Mesothelial cell of epicardium (in vitro differentiated cells): ENCODE measurements around the gene MYO16. TPM values are rescaled to one million over a fixed set of nuclear protein-coding genes. Genes with fewer than 3 reads are reported as not detected.
A peak's percentile ranks its signal among the peaks of the same experiment; 100 is the strongest.

Experiments used
- DNase-seq, 2 experiments: peaks; one replicate each; pipeline ENCODE4 v3.0.0; 2021; ENCODE audit warnings: low spot score in 2 of 2; ENCODE audit not compliant: unreplicated experiment in 2 of 2
- H3K27ac Mint-ChIP-seq: 2 replicates; pipeline ENCODE4 v1.8.0; 2021; ENCODE audit warnings: mixed read lengths
- H3K27me3 Mint-ChIP-seq: 2 replicates; pipeline ENCODE4 v1.8.0; 2021; ENCODE audit warnings: low read depth, mixed read lengths
- H3K36me3 Mint-ChIP-seq: 2 replicates; pipeline ENCODE4 v1.8.0; 2021; ENCODE audit warnings: mixed read lengths
- H3K4me1 Mint-ChIP-seq: 2 replicates; pipeline ENCODE4 v1.8.0; 2021; ENCODE audit warnings: mixed read lengths
- H3K4me3 Mint-ChIP-seq: 2 replicates; pipeline ENCODE4 v1.8.0; 2021; ENCODE audit warnings: mild to moderate bottlenecking, moderate library complexity, mixed read lengths
- H3K9me3 Mint-ChIP-seq: 2 replicates; pipeline ENCODE4 v1.8.0; 2021; ENCODE audit warnings: mixed read lengths
- CTCF ChIP-seq: fragments of 200-600 bp; sonication (generic); IDR thresholded peaks from one replicate; pipeline ENCODE4 v1.5.0; 2021; ENCODE audit warnings: antibody characterized with exemption; ENCODE audit not compliant: unreplicated experiment
- total RNA-seq: library from RNA; stranded (reverse); gene quantifications from 3 replicates; pipeline ENCODE4 v1.2.1, GENCODE V29; 2021

Gene MYO16
- total RNA-seq, 1 donor from 2014 or later: 0.07 TPM

- H3K27me3 Mint-ChIP-seq: peaks cover 1% of the 10 kb centered on the region
- no peak overlapping the region for H3K4me3 Mint-ChIP-seq
- H3K4me1 Mint-ChIP-seq: peaks cover 44% of the 10 kb centered on the region
- H3K36me3 Mint-ChIP-seq: no peaks in the 10 kb centered on the region
- no peak for DNase-seq
- no peak for TF ChIP-seq CTCF
- no peaks in the 10 kb centered on the region for H3K9me3 Mint-ChIP-seq
- no peak overlapping the region for H3K27ac Mint-ChIP-seq
Observed at GRCh38 chr13:109152311-109152820, 523.0 kb downstream of the MYO16 start.

- H3K4me1 Mint-ChIP-seq: peaks cover 42% of the 10 kb centered on the region
- no peaks in the 10 kb centered on the region for H3K9me3 Mint-ChIP-seq
- no peak overlapping the region for H3K4me3 Mint-ChIP-seq
- no peaks in the 10 kb centered on the region for H3K36me3 Mint-ChIP-seq
- TF ChIP-seq CTCF: no peak
- peaks cover 1% of the 10 kb centered on the region for H3K27me3 Mint-ChIP-seq
- no peak for DNase-seq
- H3K27ac Mint-ChIP-seq: no peak overlapping the region
Observed at GRCh38 chr13:109152941-109153340, 523.5 kb downstream of the MYO16 start.

DNA sequence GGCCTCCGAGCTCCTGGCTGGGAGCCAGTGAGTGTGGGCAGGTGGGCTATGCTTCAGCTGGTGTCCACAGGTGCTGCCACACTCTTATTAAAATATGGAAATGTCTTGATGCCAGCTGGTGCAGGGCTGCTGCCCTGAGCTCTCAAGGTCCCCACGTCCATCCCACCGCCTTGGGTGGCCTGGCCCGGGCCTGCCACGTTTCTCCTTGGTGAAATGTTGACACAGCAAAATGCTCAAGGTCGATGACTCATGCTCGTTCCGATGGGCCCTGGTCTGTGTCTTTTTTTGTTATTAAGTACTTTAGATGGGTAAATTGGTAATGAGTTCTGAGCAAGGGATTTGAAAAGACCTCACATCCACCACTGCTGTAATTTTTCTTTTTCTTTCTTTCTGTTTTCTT lies 524.7 kb downstream of the MYO16 start:
- TF ChIP-seq CTCF: no peak
- Mint-ChIP-seq H3K27ac (peak overlapping the region; percentile 15), H3K27me3 (peaks cover 1% of the 10 kb centered on the region), H3K4me1 (peaks cover 47% of the 10 kb centered on the region), H3K36me3 (no peaks in the 10 kb centered on the region), H3K4me3 (no peak overlapping the region), H3K9me3 (no peaks in the 10 kb centered on the region)
- DNase-seq: no peak

DNA sequence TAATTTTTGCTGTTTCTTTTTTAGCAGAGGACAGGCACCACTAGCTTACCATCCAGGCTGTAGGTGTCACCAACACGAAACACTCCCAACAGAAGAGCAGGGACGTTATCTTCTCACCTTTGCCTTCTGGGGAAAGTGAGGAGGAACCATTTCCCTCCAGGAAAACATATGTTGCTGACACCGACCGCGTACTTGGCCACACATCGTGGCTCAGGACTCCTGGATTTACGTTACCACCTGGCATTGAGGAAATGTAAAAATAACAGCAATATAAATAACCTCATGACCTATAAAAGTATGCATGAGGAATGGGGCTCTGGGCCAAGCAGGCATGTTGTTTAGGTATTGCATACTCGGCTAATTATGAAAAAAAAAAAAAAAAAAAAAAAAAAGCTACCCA lies 525.1 kb downstream of the MYO16 start:
- H3K4me1 Mint-ChIP-seq: peaks cover 47% of the 10 kb centered on the region
- no peak for TF ChIP-seq CTCF
- H3K4me3 Mint-ChIP-seq: no peak overlapping the region
- H3K27me3 Mint-ChIP-seq: peaks cover 1% of the 10 kb centered on the region
- DNase-seq: no peak
- H3K27ac Mint-ChIP-seq: peak overlapping the region; percentile 15
- no peaks in the 10 kb centered on the region for H3K9me3 Mint-ChIP-seq
- H3K36me3 Mint-ChIP-seq: no peaks in the 10 kb centered on the region

DNA sequence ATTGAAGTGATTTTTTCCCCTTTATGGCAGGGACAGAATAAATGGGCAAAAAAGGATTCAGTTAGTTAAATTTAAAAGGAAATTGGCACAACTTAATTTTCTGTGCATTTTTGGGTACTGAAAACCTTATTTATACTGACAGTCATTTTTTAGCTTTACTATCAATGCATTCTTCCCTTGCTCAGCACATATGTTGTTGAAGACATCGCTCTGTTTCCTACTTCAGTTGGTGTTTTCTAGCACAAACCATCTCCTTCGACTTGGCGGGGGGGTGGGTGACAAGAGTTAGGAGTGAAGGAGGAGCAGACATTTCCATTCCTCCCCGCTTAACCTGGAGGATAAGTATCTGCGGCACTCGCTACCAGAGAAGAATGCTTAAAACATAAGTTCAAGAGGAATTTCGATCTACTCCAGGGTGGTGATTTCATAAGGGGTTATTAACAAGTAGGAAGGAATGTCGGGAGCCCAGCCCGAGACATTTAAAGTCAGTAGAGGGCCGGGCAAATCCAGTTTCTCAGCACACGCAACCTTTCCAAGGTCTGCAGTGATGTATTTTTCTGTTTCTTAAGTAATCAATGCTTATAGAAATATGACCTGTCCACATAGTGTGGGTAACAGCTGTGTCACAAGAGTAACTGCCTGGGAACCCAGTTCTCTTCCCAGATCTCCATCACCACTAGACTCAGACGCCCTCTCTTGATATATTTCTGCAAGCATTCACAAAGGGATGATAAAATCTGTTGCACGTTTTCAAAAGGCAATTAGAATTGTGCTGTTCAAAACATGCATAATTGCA lies 525.8 kb downstream of the MYO16 start:
- Mint-ChIP-seq H3K4me1 (peaks cover 47% of the 10 kb centered on the region), H3K27me3 (peaks cover 1% of the 10 kb centered on the region), H3K9me3 (no peaks in the 10 kb centered on the region), H3K4me3 (peak overlapping the region; percentile 16), H3K36me3 (no peaks in the 10 kb centered on the region), H3K27ac (peak overlapping the region; percentile 91)
- DNase-seq: no peak
- no peak for TF ChIP-seq CTCF
